ENCODE data around the gene DIAPH3. TPM values are rescaled to one million over a fixed set of nuclear protein-coding genes. Genes with fewer than 3 reads are reported as not detected.

Gene DIAPH3
- total RNA-seq, 4 donors from 2014 or later: 0.10 to 0.67 TPM; not detected in 2

- intact Hi-C loops (cut with DNase I): no loop called here
- no peaks in the 10 kb centered on the region for H3K27me3 ChIP-seq
- no peak overlapping the region for H3K4me3 ChIP-seq (replicated peaks in 1 of 3)
- no peaks in the 10 kb centered on the region for H3K36me3 ChIP-seq
- DNase-seq: no peak
- H3K27ac ChIP-seq: no peak overlapping the region
- no peak for TF ChIP-seq POLR2A (IDR thresholded peaks at IDR 0.05)
- TF ChIP-seq, protein P1, sequence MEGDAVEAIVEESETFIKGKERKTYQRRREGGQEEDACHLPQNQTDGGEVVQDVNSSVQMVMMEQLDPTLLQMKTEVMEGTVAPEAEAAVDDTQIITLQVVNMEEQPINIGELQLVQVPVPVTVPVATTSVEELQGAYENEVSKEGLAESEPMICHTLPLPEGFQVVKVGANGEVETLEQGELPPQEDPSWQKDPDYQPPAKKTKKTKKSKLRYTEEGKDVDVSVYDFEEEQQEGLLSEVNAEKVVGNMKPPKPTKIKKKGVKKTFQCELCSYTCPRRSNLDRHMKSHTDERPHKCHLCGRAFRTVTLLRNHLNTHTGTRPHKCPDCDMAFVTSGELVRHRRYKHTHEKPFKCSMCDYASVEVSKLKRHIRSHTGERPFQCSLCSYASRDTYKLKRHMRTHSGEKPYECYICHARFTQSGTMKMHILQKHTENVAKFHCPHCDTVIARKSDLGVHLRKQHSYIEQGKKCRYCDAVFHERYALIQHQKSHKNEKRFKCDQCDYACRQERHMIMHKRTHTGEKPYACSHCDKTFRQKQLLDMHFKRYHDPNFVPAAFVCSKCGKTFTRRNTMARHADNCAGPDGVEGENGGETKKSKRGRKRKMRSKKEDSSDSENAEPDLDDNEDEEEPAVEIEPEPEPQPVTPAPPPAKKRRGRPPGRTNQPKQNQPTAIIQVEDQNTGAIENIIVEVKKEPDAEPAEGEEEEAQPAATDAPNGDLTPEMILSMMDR (IDR thresholded peaks at IDR 0.05): no peak
- H3K4me1 ChIP-seq: no peaks in the 10 kb centered on the region
- no peaks in the 10 kb centered on the region for H3K9me3 ChIP-seq
- 79 to 80% methylated on average over 3 of the region's 3 CpGs for WGBS, 2 donors
Measured at GRCh38 chr13:60143775-60144174, 20.0 kb downstream of the DIAPH3 start.

- WGBS, 2 donors: 84 to 90% methylated on average over 3 of the region's 3 CpGs
Measured at GRCh38 chr13:60139272-60139671, 24.5 kb downstream of the DIAPH3 start.

DNA sequence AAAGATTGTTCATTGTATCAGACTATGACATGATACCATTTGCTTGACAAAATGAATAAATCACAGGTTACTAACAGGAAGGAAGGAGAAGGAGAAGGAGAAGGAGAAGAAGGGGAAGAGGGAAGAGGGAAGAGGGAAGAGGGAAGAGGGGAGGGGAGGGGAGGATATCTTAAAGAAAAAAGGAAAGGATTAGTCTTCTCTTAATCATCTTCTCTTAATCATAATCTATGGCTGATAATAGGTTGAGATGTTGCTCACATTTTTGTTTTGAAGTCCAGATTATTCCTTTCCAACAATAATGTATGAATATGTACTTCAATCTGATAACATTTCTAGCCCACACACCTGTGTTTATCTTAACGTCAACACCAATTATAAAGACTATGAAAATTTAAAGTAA lies 25.1 kb downstream of the DIAPH3 start:
- 98 to 100% methylated on average over 1 of the region's 1 CpG for WGBS, 2 donors
- no peak for TF ChIP-seq POLR2A (IDR thresholded peaks at IDR 0.05)
- TF ChIP-seq, protein P1 (IDR thresholded peaks at IDR 0.05): no peak
- no peak for DNase-seq
- no peak overlapping the region for H3K27ac ChIP-seq
- intact Hi-C loops (cut with DNase I): no loop called here
- H3K27me3 ChIP-seq: no peaks in the 10 kb centered on the region
- no peak overlapping the region for H3K4me3 ChIP-seq (replicated peaks in 1 of 3)
- no peaks in the 10 kb centered on the region for H3K36me3 ChIP-seq
- no peaks in the 10 kb centered on the region for H3K4me1 ChIP-seq
- no peaks in the 10 kb centered on the region for H3K9me3 ChIP-seq

More at GRCh38 chr13:60139272-60139671, 24.5 kb downstream of the DIAPH3 start:
- DNase-seq: no peak
- Histone ChIP-seq H3K27me3 (no peaks in the 10 kb centered on the region), H3K36me3 (no peaks in the 10 kb centered on the region), H3K9me3 (no peaks in the 10 kb centered on the region), H3K4me3 (replicated peaks in 1 of 3) (no peak overlapping the region), H3K4me1 (no peaks in the 10 kb centered on the region), H3K27ac (no peak overlapping the region)
- TF ChIP-seq, protein P1 (IDR thresholded peaks at IDR 0.05): no peak
- no peak for TF ChIP-seq POLR2A (IDR thresholded peaks at IDR 0.05)
- intact Hi-C loops (cut with DNase I): no loop called here

DNA sequence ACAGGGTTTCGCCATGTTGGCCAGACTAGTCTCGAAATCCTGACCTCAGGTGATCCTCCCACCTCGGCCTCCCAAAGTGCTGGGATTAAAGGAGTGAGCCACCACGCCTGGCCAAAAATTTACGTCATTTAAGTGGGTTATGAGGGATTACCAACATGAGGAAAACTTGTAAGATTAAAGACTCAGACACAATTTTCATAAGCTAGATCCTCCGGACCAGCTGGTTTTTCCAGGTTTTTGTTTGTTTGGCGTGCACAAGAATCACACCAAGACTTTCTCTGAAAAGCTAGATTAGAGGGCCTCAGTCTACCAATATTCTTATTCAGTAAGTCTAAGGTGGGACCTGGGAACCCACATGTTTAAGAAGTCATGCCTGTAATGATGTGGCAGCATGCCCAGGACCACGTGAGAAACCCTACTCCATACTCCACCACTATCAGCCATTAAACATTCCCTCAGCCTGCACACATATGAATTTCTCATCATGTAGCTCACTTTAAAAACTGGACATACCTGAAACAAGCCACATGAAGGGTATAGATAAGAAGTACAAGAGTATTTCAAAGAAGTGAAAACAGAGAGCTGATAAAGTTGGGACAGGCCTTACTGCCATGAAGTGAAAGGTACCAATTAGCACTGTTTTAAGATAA lies 25.7 kb downstream of the DIAPH3 start:
- Histone ChIP-seq H3K4me3 (replicated peaks in 1 of 3) (no peak overlapping the region), H3K36me3 (no peaks in the 10 kb centered on the region), H3K4me1 (no peaks in the 10 kb centered on the region), H3K27me3 (no peaks in the 10 kb centered on the region), H3K9me3 (no peaks in the 10 kb centered on the region), H3K27ac (no peak overlapping the region)
- intact Hi-C loops (cut with DNase I): no loop called here
- no peak for DNase-seq
- 96 to 98% methylated on average over 8 of the region's 8 CpGs for WGBS, 2 donors
- TF ChIP-seq POLR2A (IDR thresholded peaks at IDR 0.05): no peak
- TF ChIP-seq, protein P1 (IDR thresholded peaks at IDR 0.05): no peak

DNA sequence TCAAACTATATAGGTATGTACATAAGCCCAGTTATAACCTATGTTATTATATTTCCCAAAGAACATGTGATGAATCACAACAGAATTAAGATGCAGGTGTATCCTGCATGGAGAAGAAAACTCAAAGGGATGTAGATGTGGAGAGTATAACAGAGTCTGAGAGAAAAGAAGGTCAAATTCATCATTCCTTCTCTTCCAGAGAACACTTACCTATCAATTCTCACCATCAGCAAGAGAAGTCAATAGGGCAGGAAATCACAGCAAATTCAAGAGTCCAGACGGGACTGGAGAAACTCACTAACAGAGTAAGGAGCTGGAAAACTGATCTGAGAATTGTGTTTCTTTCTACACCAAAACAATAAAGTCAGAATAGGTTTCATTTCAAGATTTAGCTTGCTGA lies 28.4 kb downstream of the DIAPH3 start:
- intact Hi-C loops (cut with DNase I): no loop called here
- H3K27ac ChIP-seq: no peak overlapping the region
- DNase-seq: no peak
- H3K36me3 ChIP-seq: no peaks in the 10 kb centered on the region
- H3K9me3 ChIP-seq: no peaks in the 10 kb centered on the region
- TF ChIP-seq, protein P1 (IDR thresholded peaks at IDR 0.05): no peak
- TF ChIP-seq POLR2A (IDR thresholded peaks at IDR 0.05): no peak
- no peaks in the 10 kb centered on the region for H3K4me1 ChIP-seq
- H3K4me3 ChIP-seq (replicated peaks in 1 of 3): no peak overlapping the region
- H3K27me3 ChIP-seq: no peaks in the 10 kb centered on the region
- 49 to 61% methylated on average over 1 of the region's 1 CpG for WGBS, 2 donors
